HL-60 (cell line): Measurements from ENCODE around the gene RAB11FIP3.

Experiments
- DNase-seq, 2 experiments: peaks; one replicate each; pipeline ENCODE4 v3.0.0-alpha.2; 2010 to 2020; ENCODE audit warnings: low read depth in 1 of 2, low spot score in 1 of 2
- H3K27ac ChIP-seq: fragments of 250-450 bp; sonication (Bioruptor Pico); replicated peaks from 2 replicates; pipeline ENCODE4 v1.5.1; 2020; ENCODE audit warnings: mild to moderate bottlenecking, moderate library complexity
- H3K27me3 ChIP-seq: fragments of 250-450 bp; sonication (Bioruptor Pico); 2 replicates; pipeline ENCODE4 v1.5.1; 2021; ENCODE audit warnings: mild to moderate bottlenecking, moderate library complexity; ENCODE audit not compliant: insufficient read depth, poor library complexity, severe bottlenecking
- H3K4me3 ChIP-seq: replicated peaks from 2 replicates; pipeline ENCODE4 v1.5.1; 2011; ENCODE audit warnings: mild to moderate bottlenecking, control low read depth, low read length; ENCODE audit not compliant: insufficient read depth
- GABPA ChIP-seq: IDR thresholded peaks from 2 replicates; pipeline ENCODE4 v1.6.1; 2012; ENCODE audit warnings: low read depth
- POLR2AphosphoS5 ChIP-seq: IDR thresholded peaks from 2 replicates; pipeline ENCODE4 v1.6.1; 2012; ENCODE audit warnings: low read depth
- REST ChIP-seq: IDR thresholded peaks from 2 replicates; pipeline ENCODE4 v1.6.1; 2012; ENCODE audit warnings: low read depth; ENCODE audit not compliant: insufficient replicate concordance
- SPI1 ChIP-seq: IDR thresholded peaks from 2 replicates; pipeline ENCODE4 v1.6.1; 2012; ENCODE audit warnings: low read depth, mild to moderate bottlenecking, borderline replicate concordance
- TF ChIP-seq, protein P1 (sequence below): IDR thresholded peaks from one replicate; pipeline ENCODE4 v1.5.1; 2011; ENCODE audit warnings: low read length, control low read depth, inconsistent platforms; ENCODE audit not compliant: insufficient read depth

Gene RAB11FIP3

GRCh38 chr16:496097-496886 is 70.8 kb downstream of the RAB11FIP3 start:
- DNase-seq, result no peak

DNA sequence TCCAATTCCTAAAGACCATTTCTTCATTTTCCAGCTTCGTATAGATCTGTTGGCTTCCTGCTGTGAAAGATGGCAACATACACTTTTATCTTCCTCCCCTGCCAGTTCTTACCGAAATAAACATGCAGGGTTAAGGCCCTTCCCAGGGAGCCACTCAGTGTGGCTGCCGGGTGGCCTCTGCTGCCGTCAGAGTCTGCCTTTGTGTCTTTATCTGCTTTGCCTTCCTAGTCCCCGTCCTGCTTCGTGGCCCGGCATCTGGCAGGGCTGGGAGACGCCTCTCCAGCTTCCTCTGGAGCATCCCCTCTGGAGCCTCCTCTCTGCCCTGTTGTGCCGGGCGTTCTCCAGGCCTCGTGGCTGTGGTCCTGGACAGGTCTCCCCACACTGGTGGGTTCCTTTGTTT is 71.8 kb downstream of the RAB11FIP3 start:
- H3K27me3 ChIP-seq, result no peaks in the 10 kb centered on the region
- DNase-seq, result no peak
- no peak overlapping the region for H3K4me3 ChIP-seq
- TF ChIP-seq POLR2AphosphoS5, result no peak
- TF ChIP-seq SPI1, result no peak
- TF ChIP-seq, protein P1, sequence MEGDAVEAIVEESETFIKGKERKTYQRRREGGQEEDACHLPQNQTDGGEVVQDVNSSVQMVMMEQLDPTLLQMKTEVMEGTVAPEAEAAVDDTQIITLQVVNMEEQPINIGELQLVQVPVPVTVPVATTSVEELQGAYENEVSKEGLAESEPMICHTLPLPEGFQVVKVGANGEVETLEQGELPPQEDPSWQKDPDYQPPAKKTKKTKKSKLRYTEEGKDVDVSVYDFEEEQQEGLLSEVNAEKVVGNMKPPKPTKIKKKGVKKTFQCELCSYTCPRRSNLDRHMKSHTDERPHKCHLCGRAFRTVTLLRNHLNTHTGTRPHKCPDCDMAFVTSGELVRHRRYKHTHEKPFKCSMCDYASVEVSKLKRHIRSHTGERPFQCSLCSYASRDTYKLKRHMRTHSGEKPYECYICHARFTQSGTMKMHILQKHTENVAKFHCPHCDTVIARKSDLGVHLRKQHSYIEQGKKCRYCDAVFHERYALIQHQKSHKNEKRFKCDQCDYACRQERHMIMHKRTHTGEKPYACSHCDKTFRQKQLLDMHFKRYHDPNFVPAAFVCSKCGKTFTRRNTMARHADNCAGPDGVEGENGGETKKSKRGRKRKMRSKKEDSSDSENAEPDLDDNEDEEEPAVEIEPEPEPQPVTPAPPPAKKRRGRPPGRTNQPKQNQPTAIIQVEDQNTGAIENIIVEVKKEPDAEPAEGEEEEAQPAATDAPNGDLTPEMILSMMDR, result no peak
- no peak for TF ChIP-seq REST
- TF ChIP-seq GABPA, result no peak
- no peak overlapping the region for H3K27ac ChIP-seq

More at GRCh38 chr16:496097-496886, 70.8 kb downstream of the RAB11FIP3 start:
- Histone ChIP-seq H3K27me3 (no peaks in the 10 kb centered on the region), H3K4me3 (no peak overlapping the region), H3K27ac (no peak overlapping the region)
- no peak for TF ChIP-seq SPI1
- TF ChIP-seq, protein P1, result no peak
- TF ChIP-seq REST, result no peak
- TF ChIP-seq GABPA, result no peak
- no peak for TF ChIP-seq POLR2AphosphoS5

- TF ChIP-seq, protein P1, result no peak
- no peak for TF ChIP-seq POLR2AphosphoS5
- no peak for TF ChIP-seq REST
- TF ChIP-seq GABPA, result no peak
- no peak for TF ChIP-seq SPI1
- Histone ChIP-seq H3K4me3 (no peak overlapping the region), H3K27ac (no peak overlapping the region), H3K27me3 (no peaks in the 10 kb centered on the region)
- no peak for DNase-seq
Measured at GRCh38 chr16:499924-500323, 74.5 kb downstream of the RAB11FIP3 start.
